ENCODE results near the gene COL5A1.
"Not testable (repeated sequence)": the region's sequence is repeated elsewhere in the genome, so short reads cannot be mapped to it uniquely, and the experiment has no call there.

COL5A1 gene

DNA sequence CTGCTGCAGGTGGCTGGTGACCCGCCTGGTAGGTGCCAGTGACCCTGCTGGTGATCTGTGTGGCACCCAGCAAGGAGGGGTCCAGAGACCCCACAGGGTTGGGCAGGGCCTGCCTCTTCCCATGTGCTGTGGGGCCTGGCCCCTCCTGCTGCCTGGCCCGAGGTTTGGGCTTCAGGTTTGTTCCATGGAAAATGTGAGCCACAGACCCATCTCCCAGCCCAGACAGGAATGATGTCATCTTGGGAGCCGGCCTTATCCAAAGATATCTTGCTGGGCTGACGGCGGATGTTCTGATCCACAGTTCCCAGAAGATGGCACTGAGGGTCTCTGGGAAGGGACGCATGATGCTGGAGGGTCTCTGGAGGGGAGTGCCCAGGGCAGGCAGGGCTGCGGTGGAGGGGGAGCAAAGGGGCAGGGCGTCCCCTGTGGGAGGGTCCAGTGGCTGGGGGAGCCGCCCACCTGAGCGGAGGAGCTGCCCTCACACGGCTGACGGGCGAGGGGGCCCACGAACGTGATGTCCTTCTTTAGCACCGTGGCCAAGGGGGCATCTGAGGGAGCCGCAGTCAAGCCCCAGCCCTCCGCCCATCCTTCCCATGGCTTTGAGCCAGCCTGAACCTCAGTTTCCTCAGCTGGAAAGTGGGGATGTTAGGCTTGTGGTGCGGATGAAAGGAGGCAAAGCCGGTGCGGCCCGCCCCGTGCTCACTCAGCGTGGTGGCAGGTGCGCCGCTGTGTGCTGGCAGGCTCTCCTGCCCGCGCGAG lies 68.1 kb downstream of the COL5A1 start:
- peak; percentile 57 for DNase-seq (ENCODE audit: low read depth)

DNA sequence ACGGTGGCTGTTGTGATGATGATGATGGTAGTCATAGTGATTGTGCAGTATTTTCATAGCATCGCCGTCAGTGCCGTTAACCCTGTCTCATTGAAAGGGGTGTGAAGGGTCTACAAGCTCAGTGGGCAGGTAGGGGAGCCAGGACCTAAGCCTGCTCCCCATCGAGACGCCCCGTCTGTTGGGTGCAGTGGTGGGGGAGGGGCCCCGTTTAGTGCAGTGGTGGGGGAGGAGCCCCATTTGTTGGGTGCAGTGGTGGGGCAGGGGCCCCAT lies 68.6 kb downstream of the COL5A1 start:
- no peak for DNase-seq (ENCODE audit: low read depth)

DNA sequence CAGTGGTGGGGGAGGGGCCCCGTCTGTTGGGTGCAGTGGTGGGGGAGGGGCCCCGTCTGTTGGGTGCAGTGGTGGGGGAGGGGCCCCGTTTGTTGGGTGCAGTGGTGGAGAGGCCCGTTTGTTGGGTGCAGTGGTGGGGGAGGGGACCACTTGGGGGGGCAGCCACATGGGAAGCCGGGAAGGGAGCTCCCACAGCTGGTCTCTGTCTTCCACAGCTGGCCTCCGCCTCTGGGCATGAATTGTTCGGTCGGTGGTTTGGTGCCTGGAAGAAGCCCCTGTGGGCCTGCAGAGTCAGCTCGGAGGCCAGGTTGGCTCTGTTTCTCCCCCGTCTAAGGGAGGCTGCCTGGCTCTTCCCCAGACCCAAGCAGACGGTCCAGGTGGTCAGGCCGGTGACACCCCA lies 69.3 kb downstream of the COL5A1 start:
- DNase-seq (ENCODE audit: low read depth) = no peak

DNA sequence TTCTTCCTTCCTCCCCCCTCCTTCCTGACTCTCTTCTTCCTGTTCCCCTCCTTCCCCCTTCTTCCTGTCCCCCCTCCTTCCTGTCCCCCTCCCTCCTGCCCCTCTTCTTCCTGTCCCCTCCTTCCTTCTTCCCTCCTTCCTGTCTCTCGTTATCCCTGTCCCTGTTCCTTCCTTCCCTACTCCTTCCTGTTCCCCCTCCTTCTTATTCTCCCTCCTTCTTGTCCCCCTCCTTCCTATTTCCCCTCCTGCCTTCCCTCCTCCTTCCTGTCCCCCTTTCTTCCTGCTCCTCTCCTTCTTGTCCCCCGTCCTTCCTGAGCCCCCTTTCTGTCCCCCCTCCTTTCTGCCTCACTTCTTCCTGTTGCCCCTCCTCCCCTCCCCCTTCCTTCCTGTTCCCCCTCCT lies 70.6 kb downstream of the COL5A1 start:
- no peak for DNase-seq (ENCODE audit: low read depth)

DNA sequence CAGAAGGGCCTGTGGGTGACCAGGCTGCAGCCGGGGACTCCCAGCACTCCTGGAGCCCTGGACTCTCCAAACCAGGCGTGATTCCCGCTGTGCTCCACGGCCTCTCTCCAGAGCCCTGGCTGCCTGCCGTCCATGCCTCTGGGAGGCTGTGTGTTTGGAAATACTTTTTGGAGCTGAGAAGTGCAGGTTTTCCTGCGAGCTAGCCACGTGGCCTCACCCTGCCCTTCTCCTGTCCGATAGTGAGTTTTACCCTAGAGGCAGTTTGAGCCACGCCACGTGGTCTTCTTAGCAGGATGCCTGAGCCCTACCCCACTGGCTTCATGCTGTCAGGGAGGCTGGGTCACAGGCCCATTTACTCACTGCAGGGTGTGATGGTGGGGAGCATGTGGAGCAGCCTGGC lies 71.3 kb downstream of the COL5A1 start:
- DNase-seq (ENCODE audit: low read depth) = no peak

DNA sequence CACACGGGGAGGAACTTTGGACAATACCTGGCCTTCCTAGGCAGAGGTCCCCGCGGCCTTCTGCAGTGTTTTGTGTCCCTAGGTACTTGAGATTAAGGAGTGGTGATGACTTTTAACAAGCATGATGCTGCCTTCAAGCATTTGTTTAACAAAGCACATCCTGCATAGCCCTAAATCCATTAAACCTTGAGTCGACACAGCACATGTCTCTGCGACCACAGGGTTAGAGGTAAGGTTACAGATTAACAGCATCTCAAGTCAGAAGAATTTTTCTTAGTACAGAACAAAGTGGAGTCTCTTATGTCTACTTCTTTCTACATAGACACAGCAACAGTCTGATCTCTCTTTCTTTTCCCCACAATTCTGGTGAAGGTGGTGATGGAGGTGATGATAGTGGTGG lies 73.9 kb downstream of the COL5A1 start:
- DNase-seq (ENCODE audit: low read depth) = not testable (repeated sequence)

DNA sequence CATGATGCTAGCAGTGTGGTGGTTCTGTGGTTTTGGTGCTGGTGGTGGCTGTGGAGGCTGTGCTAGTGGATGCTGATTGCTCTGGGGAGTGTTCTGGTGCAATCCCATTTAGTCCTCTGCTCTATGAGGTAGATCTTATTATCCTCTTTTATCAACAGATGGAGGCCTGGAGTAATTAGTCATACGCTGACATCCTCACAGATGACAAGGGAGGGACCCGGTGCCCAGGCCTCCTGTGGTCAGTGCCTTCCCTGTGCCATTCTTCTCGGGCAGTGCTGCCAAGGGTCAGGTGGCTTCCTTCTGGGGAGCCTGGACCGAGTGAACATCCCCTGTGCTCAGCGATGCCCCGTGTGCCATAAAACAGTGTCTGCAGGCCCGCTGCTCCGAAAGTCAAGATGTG lies 74.5 kb downstream of the COL5A1 start:
- DNase-seq (ENCODE audit: low read depth) = no peak

DNA sequence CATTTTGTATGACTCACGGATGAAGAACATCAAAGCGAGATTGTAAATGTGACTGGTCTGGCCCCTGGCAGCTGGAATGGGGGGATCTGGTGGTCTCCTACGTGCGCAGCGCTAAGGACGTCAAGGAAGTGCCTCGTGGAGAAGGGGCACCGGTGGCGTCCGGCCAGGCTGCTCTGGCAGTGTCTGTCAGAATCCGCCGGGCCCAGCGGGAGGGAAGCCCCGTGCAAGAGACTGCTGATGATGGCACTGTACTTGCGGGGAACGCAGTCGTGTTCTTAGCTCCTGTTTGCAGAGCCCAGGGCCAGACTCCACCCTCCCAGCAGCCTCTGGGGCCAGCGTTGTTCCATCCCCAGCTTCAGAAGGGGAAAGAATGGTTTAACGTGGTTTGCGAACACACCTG lies 75.5 kb downstream of the COL5A1 start:
- DNase-seq (ENCODE audit: low read depth) = no peak

DNA sequence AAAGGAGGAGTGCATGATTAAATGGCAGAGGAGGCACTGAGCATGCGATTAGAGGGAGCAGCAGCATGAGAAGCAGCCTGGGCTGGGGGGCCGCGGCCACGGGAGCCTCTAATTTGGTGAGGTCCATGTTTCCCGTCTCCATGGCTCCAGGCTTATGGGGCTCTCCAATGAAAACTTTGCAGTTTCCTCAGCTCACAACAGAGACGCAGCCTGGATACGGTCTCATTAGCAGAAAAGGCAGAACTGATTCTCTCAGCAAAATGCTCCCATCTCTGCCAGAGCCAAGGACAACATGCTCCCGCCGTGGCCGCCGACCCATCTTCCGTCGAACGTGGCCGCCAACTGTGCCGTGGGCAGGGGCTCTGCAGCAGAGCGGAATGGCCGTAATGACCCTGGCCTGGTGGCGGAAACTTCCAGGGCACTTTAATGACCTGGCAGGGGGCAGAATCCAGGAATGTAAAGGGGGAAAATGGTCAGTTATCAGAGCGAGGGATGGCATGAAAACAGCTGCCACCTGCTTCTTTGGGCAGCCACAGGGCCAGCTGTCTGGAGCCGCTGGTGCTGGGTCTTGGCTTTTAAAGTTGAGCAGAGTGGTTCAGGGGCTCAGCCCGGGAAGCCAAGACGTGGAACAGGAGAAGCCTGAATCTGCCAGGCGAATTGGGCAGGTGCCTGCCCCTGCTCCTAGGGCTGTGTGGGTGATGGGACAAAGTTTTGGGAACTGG lies 76.5 kb downstream of the COL5A1 start:
- DNase-seq (ENCODE audit: low read depth) = no peak

DNA sequence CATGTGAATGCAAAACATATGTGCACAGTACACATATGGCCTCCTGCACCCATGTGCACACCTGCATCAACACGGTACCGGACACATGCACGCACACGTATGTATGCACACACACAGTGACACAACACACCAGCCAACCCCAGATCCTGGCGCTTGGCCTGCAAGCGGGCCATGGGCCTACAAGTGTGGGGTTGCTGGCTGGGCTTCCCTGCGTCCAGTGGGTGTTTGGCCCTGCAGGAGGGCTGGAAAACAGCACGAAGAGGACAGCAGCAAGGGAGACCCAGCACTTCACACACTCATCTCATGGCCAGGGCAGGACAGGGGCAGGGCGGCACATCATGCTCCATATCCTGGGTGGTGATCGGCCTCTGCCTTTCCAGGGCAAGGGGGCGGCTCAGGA lies 77.7 kb downstream of the COL5A1 start:
- DNase-seq (ENCODE audit: low read depth) = no peak

DNA sequence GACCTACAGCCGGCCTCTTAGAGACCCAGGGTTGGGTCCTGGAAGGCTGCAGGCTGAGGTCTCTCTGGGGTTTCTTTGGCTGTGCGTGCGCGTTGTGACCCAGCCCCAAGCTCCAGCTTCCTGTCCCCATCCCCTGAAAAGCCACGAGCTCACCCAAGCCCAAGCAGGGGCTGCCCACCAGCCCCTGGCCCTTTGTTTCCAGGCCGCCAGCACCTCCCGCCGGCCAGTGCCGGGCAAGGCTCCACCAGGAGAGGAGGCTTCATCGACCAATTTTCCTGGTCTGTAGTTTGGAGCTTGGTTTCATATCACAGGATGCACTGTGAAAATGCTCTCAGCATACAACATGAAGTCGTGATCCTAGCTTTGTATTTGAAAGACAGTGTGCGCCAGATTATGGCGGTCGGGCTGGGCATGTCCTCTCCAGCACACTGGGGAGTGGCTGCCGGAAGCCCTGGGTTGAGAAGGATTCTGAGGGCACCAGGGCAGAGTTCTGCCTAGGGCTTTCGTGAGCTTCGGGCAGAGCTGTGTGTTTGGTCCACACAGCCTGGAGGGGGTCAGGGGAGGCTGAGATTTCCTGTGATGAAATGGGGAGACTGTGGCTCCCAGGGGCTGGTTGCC lies 78.6 kb downstream of the COL5A1 start:
- no peak for DNase-seq (ENCODE audit: low read depth)

DNA sequence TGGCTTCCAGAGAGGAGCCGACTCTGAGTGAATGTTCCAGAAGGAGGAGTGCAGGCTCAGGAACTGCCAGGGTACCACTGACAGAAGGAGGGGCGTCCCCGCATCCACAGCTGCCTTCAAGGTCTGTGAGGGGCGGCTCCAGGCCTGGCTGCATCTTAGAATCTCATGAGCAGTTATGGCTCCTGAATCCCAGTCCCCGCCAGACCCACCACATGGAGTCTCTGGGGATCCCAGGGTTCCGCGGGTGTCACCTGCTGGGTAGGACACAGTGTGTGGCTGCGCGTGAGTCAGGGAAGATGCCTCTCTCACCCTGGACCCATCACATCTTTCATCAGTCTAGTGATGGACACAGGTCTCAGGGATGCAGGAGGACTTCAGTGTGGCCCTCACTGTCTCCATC lies 79.2 kb downstream of the COL5A1 start:
- no peak for DNase-seq (ENCODE audit: low read depth)

DNA sequence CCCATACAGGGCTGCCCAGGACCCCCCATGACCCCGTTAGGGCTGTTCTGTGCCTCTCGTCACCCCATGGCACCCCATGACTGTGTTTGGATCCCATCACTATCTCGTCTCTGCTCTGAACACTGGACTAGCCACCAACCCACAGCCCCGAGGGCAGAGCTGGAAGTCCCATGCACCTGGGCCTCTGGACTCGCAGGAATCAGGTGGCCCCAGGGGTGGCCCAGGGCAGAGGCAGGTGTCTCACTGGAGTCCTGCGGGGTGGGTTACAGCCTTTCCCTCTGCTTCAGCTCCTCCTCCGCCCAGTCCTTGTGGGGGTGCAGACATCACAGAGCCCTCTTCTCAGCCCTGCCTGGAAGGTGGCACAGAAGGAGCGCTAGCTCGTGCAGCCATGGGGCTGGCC lies 79.7 kb downstream of the COL5A1 start:
- DNase-seq (ENCODE audit: low read depth) = no peak

DNA sequence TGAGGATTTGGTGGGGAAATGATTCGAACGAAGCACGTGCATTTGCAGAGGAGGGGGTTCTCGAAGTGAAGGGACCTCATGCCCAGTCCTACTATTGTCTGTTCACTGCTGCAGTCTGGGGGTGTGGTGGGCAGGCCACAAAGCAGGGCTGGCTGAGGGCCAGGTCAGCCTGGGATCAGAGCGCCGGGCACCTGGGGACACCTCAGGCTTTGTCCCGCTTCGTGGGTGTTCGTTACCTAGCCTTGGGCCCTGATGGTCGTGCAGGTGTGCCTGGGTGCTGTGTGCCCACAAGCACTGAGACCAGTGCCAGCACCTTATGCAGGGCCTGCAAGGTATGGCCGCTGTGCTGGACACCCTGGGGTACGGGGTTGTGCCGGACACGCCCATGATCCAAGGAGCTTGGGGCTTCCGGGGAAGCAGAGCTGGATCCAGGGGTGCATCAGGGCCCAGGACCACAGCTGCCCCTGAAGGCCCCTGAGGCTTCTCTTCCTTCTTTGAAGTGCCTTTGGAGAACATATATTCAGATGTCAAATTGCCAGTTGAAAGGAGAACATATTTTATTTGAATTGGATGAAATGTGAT lies 80.6 kb downstream of the COL5A1 start:
- no peak for DNase-seq (ENCODE audit: low read depth)

DNA sequence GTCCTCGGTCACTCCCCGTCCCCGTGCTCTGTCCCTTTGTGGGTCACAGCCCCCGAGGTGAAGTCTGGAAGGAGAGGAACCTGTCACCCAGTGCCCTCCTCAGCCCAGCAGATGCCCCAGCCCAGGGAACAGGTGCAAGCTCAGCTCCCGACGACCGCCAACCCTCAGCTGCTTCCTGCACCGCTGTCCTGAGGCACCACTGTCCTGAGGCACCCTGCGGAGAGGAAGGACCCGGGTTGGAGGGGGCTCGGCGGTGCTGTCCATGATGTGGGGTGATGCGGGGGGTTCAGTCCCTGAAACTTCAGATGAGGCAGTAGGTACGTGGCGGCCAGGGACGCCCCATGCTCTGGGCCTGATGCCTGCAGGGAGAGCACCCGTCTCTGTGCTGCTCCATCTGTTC lies 81.4 kb downstream of the COL5A1 start:
- DNase-seq (ENCODE audit: low read depth) = no peak

DNA sequence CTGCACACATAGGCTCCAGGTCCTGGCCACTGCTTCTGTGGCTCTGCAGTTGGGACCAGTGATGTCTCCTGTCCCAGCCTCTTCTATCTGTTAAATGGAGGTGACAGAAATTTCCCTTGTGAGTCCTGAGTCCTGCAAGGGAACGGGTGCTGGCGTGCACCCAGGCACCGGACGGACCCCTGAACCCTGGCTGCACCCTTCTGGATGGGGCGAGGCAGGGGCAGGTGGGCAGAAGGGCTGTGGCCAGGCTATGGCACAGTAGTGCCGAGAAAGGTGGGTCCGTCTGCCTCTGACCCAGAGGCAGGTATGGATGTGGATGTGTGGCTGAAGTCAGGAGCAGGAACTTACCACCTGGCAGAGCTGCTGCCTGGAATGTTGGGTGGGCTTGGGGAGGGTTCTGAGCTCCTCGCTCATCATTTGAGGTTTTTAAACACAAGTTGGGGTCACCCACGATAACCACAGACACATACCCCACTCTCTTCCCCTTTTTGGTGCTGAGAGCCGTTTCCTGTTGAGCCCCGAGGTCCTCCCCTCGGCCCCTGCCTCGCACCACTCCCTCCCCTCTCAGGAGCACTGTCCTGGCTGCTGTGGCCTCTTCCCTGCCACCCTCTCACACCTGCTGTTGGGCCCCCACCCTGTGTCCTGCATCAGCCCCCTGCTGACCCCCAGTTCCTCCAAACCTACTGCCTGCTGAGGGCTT lies 82.0 kb downstream of the COL5A1 start:
- DNase-seq (ENCODE audit: low read depth) = no peak

DNA sequence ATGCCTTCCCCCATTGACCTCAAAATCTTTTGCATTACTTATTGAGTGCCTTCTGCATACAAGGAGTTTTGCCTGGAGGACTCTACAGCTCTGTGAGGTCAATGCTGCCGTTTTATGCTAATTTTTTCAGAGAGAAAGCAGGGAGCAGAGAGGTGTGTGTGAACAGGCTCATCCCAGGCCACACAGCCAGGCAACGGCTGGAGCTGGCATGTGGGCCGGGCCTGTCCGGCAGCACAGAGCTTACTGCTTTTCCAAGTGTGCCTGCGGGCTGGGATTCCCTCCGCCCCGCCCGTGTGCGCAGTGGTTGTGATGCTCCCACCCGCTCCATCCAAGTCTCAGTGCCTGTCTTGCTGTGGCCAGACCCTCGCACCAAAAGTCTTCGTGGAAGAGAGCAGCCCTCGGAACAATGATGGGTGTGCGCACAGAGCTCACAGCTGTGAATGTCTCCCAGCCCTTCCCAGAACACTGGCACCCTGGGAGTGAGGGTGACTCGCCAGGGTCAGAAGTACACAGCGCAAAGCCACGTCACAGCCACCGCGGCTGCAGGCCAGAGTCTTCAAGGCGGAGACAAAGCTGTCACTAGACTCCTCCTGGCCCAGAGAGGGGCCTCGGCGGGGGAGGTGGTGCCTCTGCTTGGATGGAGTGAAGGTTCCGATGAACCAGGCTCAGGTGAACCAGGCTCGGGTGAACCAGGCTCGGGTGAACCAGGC lies 82.8 kb downstream of the COL5A1 start:
- DNase-seq (ENCODE audit: low read depth) = no peak

DNA sequence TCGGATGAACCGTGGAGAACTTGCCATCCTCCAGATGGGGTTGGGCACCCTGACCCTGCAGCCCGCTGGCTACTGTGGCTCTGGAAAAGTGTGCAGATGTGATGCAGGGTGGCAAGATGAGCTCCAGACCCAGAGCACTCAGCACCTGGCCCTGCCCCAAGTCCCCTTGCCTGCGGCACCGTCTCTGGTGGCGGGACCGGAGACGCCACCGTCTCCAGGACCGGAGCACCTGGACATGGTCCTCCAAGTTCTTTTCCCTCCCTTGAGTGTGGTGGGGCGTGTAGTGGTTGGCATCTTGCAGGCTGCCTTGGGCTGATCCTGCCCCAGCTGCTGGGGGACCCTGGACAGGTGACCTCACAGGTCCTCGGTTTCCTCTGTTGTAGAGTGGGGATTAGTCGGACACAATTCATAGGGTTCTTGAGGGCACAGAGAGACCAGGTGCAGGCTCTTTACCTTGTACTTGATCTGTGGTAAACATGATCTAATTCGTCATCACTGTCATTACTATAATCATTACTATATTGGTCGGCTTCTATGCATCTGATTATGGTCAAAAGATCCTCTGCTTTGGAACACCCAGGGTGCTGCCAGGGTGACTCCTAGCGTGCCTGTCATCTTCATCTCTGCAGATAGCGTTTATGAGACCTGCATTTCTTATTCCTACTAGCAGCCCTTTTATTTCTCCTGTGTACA lies 83.5 kb downstream of the COL5A1 start:
- DNase-seq (ENCODE audit: low read depth) = no peak

DNA sequence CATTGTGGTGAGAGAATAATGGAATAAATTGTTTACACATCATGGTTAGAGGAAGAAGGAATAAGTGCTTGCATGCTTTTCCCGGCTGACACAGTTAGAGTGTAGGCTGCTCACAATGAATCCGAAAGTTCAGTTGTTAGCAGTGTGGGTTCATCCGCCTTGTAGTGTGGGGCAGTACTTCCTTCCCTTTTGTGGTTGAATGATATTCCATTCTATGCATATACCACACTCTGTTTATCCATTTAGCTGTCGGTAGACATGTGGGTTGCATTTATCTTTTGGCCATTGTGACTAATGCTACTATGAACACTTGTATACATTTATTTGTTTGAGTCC lies 84.0 kb downstream of the COL5A1 start:
- DNase-seq (ENCODE audit: low read depth) = peak; percentile 40

DNA sequence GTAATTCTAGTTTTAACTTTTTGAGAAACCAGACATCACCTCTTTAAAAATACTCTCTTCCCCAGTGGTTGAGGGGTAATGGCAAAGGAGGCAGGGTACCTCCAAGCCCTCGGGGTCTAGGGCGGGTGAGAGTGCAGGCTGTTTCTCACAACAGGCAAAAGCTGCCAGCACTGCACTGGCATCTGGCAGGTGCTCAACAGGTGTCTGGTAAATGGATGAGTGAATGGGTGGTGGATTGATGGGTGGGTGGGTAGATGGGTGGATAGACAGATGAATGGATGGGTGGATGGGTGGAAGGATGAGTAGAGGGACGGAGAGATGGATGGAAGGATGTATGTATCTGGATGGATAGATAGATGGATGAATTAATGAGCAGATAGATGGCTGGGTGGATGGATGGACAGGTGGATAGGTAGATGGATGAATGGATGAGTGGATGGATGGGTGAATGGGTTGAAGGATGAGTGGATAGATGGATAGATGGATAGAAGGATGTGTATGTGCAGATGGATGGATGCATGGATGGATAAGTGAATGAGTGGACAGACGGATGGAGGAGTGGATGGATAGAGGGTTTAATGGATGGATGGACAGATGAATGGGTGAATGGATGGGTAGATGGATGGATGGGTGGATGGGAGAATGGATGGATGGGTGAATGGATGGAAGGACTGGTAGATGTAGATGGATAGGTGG lies 84.6 kb downstream of the COL5A1 start:
- no peak for DNase-seq (ENCODE audit: low read depth)

DNA sequence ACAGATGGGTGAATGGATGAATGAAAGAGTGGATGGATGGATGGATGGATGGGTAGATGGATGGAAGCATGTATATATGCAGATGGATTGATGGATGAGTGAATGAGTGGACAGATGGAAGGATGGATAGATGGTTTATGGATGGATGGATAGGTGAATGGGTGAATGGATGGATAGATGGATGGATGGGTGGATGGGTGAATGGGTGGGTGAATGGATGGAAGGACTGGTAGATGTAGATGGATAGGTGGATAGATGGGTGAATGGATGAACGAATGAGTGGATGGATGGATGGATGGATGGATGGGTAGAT lies 85.1 kb downstream of the COL5A1 start:
- DNase-seq (ENCODE audit: low read depth) = no peak

All from amniotic epithelial cell (primary cell).